ENCODE data around the gene CCND2.

Gene CCND2

DNA sequence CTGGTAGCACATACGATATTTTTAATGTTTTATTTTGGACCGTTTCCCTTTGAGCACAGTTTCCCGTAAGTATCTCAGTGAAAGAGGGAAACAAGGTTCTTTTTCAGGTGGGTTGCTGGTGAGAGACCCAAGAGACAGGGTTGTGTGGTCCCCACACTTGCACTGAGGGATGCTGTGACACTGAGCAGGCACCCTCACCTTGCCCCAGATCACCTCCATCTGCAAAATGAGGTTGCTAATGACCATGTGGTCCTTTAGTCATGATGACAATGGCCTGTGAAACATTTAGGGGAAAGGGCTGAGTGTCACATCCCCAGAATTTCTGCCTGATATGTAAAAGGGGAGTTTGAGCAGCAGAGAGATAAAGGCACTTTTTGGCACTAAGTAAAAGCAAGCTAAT, 4.3 kb downstream of the CCND2 start:
- DNase-seq, result no peak

DNA sequence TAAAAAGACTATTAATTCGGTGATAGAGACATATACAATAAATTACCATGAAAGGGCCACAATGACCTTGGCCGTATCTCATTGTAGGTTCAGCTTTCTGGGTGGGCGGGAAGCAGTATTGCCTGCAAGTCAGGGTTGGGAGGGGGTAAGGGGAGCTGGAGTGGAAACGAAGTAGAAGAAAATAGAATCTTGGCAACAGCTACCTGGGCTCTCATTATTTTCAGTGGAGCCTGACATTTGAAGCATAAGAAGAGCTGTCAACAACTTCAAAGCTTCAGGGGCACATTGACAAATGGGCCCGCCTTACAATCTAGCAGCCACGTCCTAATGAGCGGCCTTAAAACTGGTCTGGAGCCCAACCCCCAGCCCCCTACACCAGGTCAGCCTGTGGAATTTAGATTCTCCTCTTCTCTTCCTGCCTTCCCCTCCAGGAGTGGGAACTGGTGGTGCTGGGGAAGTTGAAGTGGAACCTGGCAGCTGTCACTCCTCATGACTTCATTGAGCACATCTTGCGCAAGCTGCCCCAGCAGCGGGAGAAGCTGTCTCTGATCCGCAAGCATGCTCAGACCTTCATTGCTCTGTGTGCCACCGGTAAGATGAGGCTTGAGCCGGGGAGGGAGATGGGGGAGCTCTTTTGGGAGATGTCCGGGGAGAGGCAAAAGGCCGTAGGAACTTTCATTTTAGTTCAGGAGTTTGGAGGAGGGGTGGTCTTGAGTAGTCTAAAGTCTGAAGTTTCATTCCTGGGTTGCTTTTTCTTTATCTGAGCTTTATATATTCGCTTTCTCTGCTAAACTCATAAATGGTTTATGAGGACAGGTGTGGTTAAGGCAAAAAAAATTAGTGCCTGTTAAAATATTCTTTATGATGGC, 5.0 kb downstream of the CCND2 start:
- DNase-seq, result no peak

DNA sequence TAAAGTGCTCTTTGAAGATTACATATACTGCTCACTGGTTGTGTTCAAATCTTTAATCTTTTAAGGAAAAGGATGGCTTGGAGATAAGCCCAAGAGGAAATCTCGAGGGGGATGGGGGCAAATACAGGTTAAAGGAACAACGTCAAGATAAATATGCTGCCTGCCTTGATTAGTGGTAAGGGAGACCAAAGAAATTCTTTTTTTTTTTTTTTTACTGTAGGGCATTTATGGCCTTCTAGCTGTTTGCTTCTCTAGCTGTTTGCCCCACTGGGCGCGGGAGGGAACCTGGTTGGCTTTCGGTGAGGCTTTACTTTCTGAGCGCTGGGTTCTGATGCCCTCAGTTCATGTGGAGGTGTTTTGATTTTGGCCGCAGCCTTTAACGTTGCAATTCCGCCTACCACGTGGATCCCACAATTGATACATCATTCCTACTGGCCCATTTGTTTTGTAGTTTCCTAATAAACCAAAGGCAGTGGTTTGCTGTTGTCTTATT, 5.7 kb downstream of the CCND2 start:
- DNase-seq, result no peak

DNA sequence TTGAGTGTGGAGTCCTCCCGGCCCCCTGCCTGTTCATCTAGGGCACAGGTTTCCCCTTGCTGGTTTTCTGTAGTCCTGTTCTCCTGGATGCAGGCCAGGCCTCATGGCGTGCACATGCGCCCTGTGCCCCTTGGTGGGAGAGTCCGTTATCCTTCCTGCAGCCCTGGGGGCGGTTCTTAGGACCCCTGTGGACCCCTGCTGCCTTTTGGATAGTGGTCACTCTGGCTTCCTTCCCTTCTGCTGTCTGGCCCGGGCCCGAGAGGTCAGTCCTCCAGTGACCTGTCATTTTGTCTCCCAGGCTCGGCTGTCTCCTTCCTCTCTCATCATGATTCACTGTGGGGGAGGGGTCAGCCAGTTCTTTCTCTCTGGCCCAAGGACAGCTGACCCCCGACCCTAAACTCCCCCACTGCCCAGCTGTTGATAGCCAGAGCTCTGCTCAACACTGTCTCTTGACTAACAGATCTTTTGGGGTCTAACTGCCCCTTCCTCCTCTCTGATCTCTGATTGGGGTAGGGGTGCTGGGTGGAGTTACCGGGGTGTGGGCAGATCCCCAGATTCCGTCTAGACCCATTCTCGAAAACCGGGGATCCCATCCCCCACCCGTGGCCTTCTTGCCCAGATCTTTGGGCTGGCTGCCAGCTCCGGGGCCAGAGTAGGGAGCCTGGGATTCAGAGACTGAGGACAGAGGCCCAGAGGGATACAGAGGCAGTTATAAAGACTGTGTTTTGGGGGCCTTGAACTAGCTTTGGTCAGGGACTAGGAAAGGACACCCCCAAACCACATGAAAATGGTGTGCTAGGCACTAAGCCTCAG, 7.0 kb downstream of the CCND2 start:
- no peak for DNase-seq

DNA sequence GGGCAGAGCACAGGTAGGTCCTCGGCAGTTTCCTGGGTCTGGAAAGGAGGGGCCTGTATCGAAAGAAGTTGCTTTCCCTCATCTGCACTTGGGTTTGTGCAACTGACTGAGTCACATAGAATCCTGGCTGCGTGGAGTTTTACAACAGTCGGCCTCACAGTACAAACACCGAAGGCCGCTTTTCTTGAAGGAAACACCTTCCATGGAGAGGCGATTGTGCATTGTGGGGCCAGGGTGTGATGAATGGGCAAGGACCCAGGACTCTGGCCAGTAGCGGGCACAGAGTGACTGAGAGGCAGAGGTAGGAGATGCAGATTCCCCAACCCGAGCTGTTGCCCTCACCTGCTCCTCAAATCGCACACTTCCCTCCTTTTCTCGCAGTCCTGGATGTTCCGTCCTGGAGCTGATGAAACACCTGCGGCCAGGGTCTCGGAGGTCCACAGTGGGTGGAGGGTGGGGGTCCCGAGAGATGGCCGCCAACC, 7.7 kb downstream of the CCND2 start:
- DNase-seq, result no peak

DNA sequence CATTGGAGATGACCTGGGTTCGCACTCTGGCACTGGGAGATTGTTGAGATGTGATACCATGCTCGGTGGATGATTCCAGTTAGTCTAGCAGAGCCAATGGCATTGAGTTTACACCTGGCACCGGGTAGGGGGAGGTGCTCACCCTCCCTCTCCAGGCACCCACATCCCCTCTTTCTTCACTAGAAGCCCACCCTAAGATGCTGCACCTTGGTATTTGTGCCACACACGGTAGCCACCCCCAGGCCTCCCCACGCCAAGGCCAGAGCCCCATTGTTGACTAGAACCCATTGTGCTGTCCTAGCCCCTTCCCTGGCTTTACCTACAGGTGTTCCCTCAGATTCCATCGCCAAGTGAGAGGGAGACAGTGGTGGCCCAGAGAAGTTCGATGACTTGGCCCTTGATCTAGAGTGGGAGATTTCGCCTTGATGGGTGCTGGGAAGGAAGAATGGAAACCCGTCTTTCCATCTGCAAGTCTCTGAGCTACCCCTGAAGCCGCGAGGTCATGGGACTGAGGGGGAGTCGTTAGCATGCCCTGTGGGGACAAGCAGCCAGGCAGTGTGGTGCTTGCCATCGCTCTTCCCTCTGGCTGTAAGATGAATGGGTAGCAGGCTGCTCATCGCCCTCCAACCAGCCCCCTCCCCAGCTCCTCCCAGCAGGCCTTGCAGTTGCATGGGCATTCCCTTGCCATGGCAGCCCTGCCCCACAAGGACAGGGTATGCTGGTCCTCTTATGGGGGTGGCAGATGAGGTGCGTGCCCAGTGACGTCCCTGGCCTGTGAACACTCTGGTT, 8.7 kb downstream of the CCND2 start:
- no peak for DNase-seq

DNA sequence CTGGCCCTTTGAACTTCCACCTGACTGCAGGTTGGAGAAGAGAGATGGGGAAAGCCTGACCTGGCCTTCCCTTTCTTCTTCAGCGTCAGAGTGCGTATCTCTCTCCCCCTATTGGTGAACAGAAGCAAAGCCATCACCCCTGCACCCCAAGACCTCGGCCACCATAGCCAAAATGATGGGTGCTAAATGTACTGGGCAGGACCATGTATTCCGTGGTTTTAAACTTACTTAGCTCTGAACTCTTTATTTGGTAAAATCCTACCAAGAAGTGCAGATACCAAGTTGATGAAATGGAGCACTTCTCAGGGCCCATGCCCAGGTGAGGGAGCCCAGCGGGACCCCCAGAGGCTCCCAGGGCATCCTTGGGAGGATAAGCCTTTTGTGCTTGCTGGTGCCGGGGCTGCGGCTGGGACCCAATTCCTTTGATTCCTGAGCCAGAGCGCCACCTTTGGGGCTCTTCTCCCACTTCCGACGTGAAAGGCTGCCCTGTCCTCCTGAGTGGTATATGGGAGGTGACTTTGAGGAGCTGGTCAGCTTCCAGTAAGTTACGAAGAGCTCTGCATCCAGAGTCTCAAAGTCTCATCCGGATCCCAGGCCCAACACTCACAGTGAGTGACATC, 9.4 kb downstream of the CCND2 start:
- DNase-seq, result no peak

DNA sequence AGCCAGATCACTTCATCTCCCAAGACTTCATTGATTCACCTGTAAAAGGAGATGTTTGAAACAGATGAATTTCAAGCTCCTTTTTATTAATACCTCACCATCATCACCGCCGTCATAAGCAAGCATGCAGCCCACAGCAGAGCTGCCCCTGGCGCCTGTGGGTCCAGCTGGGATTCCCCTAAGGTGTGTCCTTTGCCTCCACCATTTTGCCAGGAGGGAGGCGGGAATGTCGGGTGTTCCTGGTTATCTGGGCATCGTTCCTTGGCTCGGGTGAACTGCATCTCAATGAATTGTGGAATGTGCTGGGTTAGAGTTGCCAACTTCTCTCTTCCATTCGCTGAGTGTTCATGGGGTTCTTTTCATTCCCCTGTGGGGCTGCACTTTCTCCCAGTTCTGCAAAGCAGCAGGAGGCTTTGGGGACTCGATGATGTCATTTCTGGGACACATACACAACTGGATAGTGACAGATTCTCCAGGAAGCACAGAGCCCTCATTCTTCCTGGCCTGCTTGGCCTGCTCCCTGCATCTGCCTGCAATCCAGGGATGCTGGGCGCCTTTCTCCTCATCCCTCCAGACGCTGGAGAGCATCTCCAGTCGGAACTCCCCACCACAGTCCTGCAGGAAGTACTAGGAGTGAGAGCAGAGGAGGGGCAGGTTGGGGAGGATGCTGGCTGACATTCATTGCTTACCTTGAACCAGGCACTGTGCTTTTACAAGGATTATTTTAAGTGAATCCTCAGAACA, 10.1 kb downstream of the CCND2 start:
- DNase-seq, result no peak

DNA sequence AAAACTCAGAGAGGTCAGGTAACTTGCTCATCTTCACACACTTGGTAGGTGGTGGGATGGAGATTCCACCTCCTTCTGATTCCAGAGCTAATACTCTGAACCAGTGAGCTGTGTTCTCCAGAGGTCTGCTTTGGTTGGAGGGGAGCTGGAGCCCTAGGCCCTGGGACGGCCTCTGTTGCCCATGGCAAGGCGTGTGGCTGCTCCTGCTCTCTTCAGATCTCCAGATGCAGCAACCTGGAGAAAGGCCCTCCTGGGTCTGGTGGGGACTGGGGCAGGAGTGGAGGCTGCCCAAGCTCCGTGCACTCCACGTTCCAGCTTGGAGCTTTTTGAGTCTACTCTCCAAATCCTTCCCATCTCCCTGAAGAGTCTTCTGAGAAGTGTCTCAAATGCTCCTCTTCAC, 10.7 kb downstream of the CCND2 start:
- DNase-seq, result no peak

DNA sequence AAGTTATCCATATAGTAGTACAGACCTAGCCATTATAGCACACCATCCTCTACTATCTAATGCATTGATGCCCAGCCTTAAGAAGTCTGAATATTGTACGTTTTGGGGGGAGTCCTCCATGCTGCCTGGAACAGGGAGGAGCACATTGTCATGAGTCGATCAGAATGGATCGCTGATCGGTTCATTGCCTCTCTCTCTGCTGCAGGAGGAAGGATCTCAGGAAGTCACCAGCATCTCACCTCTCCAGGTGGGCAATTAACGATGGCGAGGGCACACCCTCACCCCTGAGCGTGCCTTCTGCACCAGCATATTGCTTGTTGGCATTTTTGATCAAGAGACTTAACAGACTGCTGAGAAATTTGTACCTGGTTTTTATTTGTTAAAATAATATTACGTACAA, 11.5 kb downstream of the CCND2 start:
- no peak for DNase-seq

DNA sequence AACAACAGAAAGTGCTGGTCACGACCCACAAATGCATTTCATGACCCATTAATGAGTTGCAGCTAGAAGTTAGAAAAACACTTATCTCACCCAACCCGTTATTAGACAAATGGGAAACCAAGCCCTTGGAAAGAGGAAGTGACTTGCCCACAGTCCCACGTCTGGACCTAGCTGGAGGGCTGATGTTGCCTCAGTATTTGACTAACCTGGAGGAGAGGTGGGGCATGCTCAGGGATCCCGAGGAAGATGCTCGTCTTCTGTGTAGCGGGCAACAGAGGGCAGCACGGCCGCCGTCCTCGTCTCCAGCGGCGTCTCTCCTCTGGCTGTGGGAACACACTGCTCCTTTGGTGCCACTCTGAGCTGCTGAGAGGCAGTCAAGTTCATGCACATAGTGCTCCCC, 12.7 kb downstream of the CCND2 start:
- DNase-seq, result no peak

DNA sequence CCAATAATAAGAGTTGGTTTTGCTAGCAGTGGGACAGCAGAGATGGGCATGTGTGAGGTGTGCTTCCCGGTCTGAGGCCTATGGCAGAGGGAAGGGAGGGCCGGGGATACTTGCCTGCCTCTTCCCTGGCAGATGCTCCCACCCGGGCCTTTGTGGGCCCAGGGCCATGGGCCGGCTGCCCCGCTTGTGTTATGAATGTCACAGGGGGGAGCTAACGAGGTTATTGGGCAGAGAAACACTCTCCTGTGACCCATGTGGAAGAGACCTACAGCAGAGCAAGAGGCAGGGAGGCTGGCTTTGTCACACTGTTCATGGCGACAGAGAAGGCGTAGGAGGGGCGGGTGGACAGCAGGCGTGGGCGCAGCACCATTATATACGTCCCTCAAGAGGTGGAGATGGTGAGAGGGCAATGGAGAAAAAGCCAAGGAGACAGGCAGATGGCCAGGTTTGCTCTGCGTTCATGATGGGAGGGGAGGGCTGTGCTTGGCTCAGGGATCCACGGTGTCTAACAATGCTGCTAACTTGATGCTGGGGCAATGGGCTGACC, 13.3 kb downstream of the CCND2 start:
- no peak for DNase-seq

DNA sequence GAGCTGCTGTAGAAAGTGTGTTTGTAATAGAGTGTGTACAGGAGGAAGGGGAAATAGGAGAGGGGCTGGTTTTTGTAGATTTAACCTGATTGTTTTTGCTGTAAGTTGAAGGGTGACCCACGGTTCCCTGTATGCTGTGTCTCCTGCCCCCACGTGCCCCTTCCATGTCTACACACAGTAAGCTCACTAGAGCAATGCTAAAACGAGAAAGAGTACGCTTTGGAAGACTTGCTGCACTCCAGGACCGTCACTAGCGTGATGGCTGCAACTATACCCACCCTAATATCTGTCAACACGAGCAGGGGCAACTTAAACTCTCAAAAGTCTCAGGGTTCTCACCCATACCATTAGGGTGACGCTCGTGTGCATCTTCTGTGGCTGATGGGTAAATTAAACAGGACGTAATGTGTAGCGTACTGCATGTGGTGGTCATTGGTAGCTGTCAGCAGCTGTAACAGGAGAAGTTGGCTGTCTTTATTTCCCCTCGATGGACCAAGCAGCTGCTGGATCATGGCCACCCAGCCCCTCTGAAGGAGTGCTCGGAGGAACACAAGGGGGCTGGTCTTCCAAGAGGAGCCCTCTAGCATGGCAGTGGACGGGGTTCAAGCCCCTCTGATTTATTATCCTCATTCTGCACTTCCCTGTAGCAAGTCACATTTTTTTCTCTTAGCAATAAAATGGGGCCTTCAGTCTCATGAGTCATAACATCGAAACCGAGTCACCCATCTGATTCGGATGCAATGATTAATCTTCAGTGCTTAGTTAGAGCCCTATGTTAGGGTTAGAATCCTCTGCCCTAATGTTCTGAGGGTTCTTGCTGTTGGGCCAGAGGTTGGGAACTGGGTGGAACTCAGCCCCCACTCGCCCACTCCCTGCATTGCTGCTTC, 14.0 kb downstream of the CCND2 start:
- no peak for DNase-seq

DNA sequence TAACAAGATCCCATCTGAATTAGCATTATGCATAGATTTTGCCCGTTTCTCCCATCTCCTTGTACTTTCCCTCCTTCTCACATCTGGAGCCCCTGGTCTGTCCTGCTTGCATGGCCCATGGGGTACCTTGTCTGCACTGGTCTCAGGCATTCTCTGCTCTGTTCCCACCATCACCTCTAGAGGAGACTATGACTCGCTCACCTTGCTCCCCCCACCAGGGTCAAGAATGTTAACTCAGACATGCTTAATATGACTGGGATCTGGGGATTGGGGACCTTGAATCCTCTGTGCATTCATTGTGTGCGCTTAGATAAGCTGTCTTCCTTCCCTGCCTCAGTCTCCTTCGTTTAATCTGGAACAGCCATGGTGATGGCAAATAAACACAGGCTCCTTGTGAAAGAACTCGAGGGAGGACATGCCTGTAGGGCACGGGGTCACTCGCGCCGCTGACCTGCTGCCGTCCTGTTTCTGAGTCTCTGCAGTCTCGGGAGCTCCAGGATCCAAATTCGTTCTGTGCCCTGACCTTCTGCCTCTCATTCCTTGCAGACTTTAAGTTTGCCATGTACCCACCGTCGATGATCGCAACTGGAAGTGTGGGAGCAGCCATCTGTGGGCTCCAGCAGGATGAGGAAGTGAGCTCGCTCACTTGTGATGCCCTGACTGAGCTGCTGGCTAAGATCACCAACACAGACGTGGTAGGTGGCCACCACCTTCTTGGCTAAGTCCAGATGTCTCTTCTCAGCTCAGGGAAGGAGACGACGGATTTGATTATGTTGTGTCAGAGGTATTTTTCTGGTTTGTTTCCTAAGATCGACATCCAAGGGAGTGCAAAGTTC, 15.0 kb downstream of the CCND2 start:
- no peak for DNase-seq

DNA sequence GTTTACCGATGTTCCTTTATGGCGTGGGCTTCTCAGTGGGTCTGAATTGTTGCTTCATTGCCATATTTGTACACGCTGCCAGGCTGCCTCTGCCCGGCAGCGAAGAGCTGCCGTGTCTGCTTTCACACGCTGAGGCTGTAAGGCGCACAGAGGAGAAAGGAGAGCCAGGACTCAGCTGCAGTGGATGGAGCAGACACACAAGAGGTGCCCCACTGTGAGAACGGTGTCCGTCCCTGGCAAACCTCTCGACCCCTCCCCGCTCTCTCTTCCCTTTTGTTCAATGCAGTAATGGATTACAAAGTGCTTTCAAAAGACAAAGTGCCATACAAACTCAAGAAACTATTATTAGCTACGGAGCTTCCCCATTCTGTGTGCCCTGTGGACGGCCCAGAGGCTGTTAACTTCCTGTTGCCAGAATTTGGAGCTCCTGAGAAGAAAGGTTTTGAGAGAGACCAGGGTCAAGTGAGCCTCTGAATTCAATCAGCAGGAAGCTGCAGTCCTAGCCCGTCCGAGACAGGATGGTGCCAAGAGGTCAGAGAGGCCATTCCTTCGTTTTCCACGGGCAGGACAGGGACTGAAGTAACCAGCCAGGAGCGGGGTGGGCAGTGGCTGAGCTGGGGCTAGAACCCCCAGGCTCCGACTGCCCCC, 15.8 kb downstream of the CCND2 start:
- no peak for DNase-seq

DNA sequence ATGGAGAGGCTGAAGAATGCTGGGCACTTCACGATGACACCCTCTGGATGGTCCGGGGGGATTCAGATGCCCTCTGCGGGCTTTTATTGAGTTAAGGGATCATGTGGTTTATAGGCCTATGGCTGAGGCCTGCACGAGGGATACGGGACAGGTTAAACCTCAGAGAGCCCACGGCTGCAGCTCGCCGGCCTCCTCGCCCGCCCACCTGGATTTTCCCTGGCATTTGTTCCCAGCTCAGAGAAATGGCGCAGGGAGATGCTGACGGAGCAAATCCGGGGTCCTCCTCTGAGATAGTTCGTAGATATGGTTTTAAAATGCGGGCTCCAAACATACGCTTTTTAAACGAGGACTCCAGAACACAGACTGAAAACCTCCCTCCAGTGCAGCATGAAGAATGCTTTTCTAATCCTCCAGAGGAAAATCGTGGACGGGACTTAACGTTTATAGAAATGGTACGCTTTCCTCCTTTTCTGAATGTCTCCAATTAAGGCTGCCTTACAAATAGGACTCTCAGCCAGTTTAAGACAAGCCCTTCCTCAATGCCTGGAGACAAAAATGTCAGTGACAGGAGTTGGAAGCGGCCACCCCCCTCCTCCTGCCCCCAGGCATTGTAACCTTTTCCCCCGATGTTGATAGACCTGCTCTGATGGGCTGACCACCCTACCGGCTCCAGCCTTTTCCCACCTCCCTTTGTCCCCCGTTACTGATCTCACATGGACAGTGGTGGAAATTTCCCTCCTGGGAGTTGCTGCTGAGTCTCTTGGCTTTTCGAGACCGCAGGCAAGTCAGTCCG, 16.6 kb downstream of the CCND2 start:
- no peak for DNase-seq

DNA sequence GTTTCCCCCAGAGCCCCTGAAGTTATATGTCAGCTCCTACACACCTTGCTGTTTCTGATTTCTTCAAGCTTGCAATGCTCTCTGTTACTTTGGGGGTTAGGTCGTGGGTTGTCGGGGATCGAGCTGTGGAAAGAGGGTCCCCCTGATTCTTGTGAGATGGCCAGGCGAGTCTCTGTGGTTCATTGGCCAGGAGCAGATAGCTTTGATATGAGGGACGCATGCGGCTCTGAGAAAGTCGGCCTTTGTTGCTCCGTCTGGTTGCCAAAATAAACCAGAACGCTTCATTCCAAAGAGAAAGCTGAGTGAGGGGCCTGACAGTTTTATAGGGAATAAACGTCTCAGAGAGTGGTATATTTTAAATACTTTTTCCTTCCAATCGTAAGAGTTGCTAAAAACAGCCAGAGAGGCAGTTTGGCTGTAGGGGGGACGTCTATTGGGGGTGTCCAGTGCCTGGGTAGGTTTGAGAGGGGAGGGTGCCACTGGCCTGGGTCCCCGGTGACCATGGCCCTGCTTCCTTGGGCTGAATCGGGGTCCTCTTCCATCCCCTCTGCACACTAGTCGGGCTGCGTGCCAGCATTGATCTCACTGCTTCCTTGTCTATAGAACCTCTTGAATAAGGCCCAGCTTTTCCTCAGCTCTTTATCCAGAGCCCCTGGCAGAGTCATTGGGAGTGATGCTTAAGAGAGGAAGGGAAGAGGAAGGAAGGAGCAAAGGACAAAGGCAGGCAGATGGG, 18.9 kb downstream of the CCND2 start:
- DNase-seq, result no peak

Measured in fibroblast of skin of scalp (primary cell).